Ureter (tissue), 1 donor: ENCODE data around the gene HMX1. TPM values are rescaled to one million over a fixed set of nuclear protein-coding genes. Genes with fewer than 3 reads are reported as not detected.

Experiments
- DNase-seq: peaks from one replicate; pipeline ENCODE4 v3.0.0-alpha.2; 2020; ENCODE audit warnings: low spot score
- total RNA-seq: library from RNA; stranded (reverse); gene quantifications from one replicate; pipeline ENCODE4 v1.2.4, GENCODE V29; 2023
- donor health status: DM: yes; HTN: yes; CAD: no.

HMX1 gene
- total RNA-seq, 1 donor from 2014 or later: not detected

DNA sequence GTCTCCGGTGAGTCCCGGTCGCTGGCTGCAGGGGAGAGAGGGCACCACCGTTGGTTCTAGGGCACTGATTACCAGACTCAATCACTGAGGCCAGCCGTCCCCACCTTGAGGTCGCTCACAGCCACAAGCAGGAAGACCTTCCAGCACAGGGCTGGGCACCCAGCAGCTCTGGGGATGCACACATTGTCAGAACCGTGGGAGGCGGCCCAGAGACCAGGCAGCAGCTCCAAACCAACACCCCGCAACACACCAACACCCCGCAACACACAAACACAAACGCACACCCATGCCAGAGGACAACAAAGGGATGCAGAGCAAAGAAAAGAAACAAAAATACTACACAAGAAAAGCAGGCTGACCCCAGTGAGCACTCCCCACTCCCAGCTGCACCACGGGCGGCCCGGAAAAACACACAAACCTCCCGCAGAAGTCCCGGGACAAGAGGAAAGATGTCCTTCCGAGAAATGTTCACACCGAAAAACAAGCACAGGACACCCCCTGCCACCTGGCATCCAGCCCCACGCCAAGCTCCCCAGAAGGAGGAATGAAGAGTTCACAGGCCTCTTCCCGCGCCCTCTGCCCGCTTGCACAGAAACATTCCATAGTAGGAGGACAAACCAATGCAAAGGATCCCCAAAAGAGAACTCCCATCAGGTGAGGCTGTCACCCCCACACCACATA, 3.2 kb downstream of the HMX1 start:
- DNase-seq: no peak

- no peak for DNase-seq
These were observed 3.9 kb downstream of the HMX1 start for GRCh38 chr4:8867624-8868320.

DNA sequence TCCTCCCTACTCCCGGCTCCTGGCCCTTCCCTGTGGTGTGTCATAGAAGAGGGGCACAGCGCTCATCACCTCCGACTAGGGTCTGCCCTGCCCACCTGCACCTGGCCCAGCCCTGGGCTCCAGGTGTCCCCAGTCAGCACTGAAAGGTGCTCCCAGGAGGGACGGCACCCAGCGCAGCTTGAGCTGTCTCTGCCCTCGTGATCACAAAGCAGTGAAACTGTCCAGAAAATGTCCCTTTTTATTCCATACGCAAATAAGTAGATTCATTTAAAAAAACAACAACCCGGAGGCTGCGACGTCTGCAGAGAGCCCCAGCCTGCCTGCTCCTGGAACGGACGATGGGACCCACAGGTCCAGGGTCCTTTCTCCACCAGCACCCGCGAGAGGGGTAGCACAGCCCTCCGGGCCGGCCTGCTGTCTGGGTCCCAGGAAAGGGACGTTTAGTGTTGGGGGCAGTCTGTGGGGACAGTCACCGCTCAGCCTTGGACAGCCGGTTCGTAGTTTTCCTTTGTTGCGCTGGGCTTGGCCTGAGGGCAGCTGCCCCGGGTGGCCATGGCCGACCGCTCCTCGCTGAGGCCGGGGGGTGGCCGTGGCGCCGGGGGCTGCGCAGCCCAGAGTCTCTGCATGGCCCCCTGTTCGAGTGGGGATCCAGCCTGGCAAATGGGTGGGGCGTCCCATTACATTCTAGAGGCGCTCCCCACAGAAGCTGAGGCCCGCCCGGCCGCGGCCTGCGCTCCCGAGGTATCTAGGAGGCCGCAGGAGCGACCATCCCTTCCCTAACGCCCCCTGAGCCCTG, 4.6 kb downstream of the HMX1 start:
- no peak for DNase-seq

DNA sequence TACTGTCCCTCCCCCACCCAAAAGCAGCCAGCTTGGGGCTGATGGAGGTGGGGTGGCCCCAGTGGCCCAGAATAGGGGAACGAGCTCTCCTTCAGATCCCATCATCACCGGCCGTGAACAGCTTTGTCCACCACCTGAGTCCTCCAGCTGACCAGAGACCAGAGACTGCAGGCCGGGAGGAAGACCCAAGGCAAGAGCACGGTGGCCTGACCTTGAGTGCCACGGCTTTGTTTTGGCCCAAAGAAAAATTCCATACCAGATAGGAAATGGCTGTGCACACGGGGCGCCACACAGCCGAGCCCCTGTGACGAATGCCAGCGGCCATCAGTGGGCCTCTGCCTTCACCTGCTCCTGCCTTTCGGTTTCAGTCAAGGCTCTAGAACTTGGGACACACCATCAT, 5.2 kb downstream of the HMX1 start:
- no peak for DNase-seq

DNA sequence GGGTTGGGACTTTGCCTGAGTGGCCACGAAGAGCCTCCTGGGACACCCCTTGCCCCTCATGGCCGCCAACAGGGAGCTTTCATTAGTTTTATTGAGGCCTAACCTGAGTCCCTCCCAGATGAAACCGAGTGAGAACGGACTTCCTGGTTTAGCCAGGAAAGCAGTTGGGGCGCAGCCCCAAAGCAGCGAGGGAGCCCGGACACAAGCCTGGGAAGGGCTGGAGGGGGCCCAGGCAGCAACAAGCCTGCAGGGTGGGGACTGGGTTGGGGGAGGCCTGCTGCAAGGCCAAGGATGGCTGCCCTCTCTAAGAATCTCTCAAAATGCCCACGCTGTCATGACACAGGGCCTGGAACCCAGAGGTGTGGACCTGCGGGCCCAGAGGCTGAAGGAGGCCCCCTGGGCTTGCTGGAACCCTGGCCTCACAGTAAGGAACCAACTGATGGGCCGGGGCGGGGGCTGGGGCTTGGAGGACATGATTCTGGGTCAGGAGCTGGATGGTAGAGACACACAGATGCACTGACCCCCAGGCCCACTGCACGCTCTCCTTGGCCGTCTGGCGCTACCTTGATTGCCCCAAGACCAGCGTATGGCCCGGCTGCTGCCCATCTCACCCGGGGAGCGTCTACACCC, 5.8 kb downstream of the HMX1 start:
- no peak for DNase-seq

GRCh38 chr4:8864912-8865680, 6.5 kb downstream of the HMX1 start:
- DNase-seq: no peak

DNA sequence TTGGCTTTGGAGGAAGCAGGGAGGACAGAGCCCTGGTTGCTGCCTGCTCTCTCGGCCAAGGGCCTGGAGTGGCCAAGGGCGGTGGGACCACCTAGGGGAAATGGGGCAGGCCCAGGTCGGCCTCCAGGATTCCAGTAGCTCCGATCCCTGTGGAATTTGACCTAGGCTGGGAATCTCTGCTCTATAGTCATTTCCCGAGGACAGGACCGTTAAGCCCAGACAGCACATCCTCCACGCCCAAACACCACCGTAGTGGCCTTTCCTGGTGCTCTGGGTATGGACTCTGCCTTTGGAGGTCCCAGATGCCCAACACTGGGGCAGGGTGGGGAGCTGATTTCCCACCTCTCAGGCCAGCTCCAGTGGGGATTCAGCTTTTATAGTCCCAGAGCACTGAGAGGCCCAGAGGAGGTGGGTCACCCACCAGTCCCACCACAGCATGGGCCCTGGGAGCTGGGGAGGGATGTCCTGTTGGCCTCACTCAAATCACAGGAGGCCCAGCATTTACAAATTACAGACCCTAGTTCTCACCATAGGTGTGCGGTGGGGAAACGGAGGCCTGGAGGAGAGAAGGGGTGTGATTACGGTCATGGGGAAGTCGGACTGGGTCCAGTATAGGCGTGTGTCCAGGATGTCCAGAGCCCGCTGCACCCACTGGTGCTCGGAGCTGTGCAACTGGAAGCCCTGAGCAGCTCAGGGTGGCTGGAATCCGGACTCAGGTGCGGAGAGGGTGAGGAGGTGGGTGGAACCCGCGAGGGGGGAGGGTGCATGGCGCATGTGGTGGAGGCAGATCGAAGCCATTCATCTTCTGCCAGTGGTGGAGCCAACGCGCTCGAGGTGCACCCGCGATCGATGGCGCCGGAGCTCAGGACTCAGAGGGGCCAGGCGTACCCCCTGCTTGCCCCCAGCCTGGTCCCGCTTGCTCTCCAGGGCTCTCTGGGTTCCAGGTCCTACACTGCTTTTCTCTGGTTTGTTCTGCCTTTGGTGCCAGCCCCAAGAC, 7.7 kb downstream of the HMX1 start:
- no peak for DNase-seq

DNA sequence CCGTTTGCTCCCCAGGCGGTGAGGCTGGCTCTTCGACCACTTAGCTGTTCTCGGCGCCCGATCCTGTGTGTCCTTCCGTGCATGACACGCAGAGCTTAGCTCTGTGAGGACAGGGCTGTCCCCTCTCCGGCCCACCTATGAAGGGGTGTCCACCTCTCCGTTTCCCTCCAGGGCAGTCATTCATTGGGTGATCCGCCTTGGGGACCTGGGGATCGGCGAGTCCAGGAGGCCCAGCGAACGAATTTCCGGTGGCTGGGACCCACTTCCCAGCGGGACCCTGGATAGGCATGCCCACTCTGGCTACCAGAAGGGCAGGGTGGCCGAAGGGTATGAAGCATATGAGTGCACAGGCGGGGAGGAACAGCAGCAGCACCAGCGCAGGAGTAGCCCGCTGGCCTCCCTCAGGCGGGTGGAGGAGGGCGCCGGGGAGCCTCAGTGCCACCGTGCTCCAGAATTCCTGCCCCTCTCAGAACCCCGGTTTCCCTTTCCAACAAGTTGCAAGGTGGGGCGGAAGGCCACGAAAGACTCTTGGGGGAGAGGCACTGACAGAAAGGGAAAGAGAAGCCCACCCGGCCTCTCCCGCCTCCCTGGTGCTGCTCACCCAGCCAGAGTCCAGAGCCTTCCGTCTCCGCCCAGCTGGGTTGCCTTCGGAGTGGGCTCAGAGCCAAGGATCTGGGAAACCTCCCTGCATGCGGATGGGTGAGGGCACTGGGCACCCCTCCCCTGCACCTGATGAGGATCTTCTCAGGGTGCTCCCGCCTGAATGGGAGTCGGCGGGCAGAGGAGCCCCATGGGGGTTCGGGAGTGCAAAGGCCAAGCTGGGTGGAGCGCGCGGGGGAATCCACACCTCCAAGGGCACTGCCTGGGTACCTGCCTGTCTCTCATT, 8.6 kb downstream of the HMX1 start:
- no peak for DNase-seq

GRCh38 chr4:8862334-8862733, 9.3 kb downstream of the HMX1 start:
- DNase-seq: no peak

DNA sequence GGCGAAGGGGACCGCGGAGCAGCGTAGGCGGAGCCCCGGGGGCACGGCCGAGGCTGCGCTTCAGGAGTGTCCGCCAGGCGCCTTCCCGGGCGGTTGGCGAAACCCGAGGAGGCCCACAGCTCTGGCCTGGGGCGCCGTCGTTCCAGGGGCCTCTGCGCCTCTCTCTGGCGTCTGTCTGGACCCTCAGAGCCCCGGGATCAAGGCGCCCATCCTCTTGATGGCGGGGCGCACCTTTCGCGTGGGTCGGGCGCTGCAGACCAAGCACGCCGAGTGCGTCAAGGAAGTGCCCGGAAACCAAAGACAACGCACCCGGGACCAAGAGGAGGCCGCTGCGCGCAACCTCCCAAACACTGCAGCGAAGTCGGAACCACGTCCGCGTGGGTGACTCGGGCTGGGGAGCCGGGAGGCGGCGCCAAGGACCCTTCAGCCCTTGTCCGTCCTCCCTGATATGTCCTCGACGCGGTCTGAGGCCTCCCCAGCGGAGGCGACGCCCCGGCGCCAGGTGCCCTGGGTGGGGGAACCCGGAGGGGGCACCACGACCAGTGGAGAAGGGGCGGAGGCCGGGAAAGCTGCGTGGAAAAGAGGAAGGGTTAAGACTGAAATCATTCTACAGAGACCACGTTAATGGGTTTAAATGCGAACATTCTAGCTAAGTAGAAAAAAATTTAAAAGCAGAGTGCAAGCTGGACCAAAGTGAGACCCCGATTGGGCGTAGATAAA, 9.9 kb downstream of the HMX1 start:
- no peak for DNase-seq

GRCh38 chr4:8860892-8861575, 10.6 kb downstream of the HMX1 start:
- no peak for DNase-seq

GRCh38 chr4:8860096-8860891, 11.3 kb downstream of the HMX1 start:
- DNase-seq: no peak

DNA sequence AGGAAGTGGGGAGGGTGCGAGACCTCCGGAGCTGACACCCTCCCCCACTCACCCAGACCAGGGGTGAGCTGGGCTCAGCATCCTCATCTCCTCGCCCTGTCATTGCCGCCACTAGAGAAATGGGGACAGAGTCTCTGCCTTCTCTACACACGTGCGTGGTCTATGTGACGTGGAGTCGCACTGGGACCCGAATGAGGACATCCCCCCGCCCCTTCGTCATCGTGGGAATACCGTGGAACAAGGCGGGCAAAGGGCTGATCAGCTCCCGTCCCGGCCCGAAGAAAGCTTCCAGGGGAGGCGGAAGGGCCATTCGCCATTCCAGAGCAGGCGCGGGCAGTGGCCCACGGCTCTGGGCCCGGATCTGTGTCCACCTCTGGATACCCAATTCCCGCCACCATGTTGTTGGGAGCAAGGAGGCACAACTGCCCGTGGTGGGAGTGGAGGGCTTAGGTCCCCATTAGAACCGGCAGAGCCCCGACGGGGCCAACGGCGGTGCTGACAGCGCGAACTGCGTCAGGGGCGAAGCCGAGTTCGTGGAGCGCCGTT, 12.0 kb downstream of the HMX1 start:
- DNase-seq: no peak

- no peak for DNase-seq
These were observed 12.9 kb downstream of the HMX1 start for GRCh38 chr4:8858701-8859210.

- DNase-seq: no peak
These were observed 13.6 kb downstream of the HMX1 start for GRCh38 chr4:8857766-8858700.
